ENCODE data around the gene LNX1.

The LNX1 gene

DNA sequence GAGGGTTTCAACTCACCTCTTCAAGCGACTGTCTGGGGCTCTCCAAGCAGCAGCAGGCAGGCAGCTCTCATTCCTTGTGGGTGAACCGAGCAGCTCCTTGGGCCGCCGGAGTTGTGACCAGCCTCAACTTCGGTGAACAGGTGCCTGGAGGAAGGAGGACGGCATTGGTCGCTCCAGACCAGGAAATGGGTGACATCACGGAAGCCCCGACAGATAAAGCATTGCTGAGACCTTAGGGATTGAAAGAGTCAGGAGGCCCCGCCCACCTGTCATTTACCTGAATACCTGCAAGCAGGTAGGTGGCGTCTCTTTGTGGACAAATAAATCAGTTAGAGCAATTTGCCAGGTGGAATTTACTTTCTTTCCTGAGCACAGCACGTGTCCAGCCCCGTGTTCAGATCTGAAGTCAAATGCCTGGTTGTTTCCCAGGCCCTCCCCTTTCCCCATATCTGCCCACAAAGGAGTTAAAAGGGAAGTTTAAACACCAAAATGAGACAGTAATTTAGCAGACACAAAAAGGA is at the start of gene LNX1:
Gene LNX1, minus strand, starts transcription at position 115 of the 521 bp plus-strand sequence. CDS start 17,484 bp downstream, outside the sequence.
- no peak for DNase-seq (ENCODE audit: low spot score)

DNA sequence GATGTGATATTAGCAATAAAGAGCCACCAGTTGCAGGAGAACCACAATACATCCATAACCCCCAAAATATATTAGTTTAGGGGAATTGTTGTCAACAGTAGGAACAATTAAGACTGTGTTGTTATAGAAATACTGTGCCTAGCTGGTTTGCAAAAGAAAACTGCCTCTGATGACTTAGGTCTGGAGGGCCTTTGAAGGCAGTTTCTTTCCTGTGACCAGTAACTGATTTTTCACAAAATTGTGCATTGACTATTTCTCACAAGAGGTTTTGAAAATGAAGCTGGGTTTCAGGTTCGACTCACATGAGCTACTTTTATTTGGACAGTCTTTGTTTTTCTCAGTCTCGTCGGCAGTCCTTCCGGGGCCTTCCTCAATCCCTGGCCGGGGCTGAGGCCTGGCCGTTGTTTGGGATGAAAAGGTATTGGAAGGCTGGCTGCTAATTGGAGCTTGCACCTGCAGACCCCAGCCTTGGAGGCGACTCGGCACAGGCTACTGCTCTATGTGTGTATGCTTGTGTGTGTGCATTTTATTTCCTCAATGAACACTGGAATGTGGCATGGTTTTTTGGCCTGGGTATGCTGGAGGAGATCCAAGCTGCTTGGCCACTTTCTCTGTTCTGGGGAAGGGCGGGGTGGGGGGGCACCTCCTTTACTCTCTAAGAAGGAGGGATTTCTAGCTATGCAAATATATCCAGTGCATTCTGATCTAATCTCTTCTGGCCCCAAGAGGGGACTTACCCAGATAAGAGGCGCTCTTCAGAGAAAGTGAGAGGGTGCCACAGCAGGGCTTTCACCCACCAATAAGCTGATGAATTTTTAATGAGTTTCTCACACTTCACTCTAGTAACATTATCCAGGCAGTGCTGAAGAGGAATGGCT is 49.5 kb upstream of the LNX1 start:
- no peak for DNase-seq (ENCODE audit: low spot score)

DNA sequence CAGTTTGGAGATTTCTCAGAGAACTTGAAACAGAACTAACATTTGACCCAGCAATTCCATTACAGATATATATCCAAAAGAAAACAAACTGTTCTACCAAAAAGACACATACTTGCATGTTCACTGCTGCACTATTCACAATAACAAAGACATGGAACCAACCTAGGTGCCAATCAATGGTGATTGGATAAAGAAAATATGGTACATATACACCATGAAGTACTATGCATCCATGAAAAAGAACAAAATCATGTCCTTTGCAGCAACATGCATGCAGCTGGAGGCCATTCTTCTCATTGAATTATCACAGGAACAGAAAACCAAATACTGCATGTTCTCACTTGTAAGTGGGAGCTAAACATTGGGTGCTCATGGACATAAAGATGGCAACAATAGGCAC is 47.6 kb upstream of the LNX1 start:
- DNase-seq (ENCODE audit: low spot score), result no peak

DNA sequence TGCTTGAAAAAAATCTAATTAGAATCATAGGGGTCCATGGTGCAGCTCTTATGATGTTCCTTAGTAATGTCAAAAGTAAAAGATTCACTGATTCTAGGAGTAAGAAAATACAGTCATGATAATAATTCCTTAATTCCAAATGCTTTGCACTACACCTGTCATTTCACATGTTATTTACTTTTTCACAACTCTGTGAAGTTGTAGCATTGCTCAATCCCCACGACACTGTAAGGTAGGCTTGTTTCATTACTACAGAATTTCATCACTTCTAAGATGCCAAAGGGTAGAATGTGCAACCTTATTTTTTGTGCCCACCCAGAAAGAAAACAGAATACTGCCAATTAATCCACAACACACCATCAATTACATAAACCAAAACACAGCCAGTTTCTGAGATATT is 46.1 kb upstream of the LNX1 start:
- no peak for DNase-seq (ENCODE audit: low spot score)

DNA sequence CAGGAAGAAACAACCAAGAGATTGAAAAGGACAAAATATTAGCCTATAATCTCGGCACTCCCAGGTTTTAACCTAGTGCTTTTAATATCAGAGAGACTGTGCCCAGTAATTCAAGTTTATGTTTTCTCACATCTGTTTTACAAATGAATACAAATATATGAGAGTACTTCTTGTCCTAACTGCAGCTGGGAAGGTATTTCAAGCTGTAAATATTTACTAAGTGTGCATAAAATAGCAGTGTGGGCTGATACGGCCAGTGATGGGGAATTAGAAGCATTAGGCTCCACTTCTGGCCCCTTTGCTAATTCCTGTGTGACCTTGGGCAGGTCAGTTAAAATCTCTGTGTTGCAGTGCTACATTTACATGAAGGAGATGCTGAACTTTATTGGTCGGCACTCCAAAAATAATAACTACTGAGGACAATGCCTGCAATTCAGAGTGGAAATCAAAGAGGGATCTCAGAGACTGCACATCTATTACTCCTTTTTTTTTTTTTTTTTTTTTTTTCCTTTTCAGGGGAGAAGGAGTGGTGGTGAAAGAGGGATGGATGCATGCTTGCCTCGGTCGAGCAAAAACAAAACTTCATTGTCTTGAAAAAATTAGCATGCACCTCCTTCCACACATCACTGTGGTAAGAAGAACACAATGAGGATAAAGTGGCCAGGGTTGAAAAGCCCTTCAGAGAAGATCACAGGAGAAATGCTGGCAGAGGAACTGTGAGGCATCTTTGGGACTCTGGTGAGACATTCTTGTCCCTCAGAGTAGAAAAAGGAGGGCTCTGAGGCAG is 44.6 kb upstream of the LNX1 start:
- no peak for DNase-seq (ENCODE audit: low spot score)

DNA sequence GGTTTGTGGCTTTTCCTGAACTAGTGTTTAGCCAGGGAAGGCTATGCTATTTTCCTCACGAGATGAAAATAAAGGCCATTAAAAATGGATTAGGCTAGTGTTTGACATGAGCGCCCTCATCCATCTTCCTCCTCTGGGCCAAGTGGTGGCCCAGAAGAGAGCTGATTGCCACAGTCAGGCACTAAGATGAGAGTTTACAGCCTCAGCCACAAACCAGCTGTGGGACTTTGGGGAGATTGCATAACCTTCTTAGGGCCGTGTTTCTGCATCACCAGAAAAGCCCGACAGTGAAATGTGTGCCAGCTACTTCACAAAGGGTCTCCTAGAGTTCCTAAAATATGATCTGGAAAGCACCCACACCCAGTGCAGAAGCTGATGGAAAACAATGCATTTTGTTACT is 42.3 kb upstream of the LNX1 start:
- no peak for DNase-seq (ENCODE audit: low spot score)

DNA sequence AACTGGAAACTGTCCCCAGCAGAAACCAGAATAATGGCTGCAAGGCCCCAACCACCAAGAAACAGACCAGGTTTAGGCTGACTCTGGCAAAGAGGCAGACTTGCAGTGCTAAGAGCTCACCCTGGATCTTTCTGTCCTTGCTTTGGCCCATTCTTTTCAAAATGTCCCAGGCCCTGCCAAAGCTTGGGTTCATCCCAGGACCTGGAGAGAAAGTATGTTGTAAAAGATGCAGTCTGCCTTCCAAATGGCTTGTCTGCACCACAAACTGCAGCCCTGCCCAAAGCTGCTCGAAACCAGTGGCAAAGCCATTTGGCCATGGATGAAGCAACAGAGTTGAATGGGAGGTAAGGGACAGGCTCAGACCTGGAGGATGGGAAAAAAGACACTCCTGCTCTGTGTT is 38.0 kb upstream of the LNX1 start:
- no peak for DNase-seq (ENCODE audit: low spot score)

DNA sequence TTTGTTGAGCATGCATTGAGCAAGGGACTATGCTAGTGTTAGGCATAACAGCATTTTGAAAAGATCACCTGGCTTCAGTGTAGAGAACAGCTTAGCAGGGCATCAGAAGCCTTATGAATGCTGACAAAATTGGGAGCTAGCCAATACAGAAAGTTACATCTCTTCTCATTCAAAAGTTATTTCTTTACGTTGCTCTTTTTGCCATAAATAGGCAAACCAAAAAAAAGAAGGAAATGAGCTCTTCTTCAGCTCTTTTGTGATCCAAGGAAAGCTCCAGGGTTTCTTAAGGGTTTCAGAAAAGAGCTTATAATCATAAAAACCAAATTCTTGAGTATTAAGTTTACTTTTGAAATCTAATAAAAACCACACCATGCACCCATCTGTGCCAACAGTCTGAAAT is 35.2 kb upstream of the LNX1 start:
- DNase-seq (ENCODE audit: low spot score), result no peak

DNA sequence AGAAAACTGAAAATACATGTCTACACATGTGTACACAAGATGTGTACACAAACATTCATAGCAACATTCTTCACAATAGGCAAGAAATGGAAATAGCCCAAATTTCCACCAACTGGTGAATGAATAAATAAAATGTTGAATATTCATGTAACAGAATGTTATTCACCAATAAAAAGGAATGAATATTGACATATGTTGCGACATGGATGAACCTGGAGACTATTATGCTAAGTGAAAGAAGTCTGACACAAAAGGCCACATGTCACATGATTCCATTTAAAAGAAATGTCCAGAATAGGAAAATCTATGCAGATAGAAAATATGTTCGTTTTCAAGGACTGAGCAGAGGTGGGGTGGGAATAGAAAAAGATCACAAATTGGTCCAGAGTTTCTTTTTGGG is 34.6 kb upstream of the LNX1 start:
- no peak for DNase-seq (ENCODE audit: low spot score)

DNA sequence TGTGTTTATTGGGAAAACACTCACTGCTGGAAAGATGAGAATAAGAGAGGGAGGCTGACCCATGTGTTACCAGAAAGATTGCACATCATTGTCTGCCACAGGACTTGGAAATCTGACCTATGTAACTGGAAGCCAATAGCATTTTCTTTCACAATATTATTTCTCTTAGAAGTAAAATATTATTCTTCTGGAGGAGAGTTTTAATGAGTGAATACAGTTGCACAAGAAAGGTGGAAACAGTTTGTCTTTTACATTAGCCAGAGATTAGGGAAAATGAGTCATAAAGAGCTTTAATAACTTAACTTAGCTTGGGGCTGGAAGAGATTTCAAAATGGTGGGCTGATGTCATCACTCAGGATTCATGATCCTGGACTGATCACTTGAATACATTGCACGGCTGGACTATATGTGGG is 31.5 kb upstream of the LNX1 start:
- DNase-seq (ENCODE audit: low spot score), result no peak

DNA sequence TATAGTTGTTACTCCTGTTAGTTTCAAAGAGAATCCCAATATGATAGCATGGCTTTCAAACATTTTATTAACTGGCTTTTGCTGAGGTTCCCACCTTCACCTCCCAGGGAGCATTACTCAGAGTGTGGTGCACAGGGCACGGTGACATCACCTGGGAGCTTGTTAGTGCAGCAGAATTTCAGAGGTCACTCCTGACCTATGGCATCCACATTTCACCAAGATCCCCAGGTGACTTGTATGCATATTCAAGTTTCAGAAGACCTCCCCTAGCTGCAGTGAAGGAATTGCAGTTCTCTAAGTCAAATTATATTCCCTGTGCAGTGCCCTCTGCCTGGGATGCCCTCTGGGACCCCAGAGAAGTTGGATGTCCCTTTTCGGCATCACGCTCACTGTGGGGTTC is 29.7 kb upstream of the LNX1 start:
- no peak for DNase-seq (ENCODE audit: low spot score)

DNA sequence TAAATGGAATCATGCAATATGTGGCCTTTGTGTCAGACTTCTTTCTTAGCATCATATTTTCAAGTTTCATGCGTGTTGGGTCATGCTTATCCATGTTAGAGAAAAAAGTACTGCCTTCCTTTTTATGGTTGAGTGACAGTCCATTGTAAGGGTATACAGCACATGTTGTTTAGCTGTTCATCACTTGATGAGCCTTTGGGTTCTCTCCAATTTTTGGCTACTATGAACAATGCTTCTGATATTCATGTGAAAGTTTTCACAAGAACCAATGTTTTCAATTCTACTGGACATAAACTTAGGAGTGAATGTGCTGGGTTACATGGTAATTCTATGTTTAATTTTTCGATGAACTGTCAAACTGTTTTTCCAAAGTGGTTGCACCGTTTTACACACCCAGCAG is 28.1 kb upstream of the LNX1 start:
- DNase-seq (ENCODE audit: low spot score), result no peak

DNA sequence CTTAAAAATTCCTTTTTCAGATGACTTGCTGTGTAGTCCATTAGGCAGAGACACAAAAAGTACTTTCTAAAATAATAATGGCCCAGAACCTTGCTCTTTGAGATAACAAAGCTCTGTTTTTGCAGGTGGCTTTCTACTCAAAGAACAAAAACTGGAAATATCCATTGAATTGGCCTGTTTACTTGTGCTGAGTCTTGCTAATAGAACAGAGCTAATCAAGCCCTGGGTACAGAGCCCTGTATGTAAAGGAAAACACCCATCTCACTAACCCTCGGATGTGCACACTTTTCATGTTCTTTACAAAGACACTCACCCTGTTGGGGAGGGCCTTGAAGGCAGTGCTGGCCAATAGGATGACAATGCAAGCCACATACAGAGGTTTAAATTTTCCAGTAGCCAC is 27.0 kb upstream of the LNX1 start:
- no peak for DNase-seq (ENCODE audit: low spot score)

DNA sequence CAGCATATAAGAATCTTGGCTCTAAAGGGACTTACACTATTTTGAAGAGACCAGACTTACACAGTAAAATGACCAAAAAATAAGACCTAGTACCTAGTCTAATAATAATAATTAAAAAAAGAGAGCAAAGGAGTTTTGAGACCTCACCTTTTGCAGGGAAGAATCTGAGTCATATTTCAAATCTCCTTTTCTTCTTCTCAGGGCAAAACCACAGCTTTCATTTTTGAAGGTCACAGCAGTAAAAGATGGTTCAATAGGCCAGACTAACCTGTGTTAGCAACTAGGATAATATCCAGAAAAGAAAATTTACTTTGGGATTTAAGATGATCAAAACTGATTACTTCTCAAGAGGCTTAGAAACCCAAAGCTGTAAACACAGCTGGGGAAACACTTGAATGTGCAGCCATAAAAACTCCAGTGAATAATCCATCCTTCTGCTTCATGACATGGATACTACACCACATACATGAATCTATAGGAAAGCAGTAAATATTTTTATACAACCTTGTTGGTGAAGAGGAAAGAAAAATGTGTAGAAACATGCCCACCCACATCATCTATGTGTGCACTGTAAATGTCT is 25.9 kb upstream of the LNX1 start:
- DNase-seq (ENCODE audit: low spot score), result no peak

DNA sequence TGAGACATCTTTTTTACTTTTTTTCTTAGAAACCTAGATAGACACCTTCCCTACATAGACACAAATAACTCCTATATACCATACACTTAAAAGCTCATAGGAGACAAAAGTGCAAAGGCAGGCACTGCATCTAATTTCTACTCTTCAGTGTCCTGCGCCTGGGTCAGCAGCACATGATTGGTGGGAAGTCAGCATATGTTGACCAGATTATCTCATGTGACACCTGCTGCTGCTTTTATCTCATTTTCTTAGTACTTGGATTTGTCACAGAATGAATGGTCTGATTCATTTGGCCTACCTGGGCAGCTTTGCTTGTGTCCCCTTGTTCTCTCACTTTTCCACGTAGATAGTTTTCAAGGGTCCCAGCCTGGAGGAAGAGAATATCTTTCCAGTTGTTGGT is 24.9 kb upstream of the LNX1 start:
- DNase-seq (ENCODE audit: low spot score), result no peak

DNA sequence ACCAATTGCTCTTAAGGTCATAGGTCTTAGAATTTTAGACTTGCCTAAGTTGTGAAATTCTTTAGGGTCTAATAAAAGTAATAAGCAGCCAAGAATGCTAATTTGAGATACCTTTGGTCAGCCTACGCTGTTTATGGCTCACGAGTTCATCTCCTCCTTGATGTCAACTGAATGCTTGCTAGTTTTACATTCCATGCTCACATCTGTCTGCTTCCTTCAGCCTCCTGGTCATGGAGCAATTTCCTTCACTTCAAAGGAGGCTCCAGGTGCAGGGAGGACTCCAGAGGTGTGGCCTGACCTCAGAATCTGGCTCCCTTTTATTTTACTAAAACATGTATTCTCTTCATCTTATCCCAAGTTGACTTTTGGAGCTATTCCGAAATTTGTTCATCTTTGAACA is 23.3 kb upstream of the LNX1 start:
- no peak for DNase-seq (ENCODE audit: low spot score)

DNA sequence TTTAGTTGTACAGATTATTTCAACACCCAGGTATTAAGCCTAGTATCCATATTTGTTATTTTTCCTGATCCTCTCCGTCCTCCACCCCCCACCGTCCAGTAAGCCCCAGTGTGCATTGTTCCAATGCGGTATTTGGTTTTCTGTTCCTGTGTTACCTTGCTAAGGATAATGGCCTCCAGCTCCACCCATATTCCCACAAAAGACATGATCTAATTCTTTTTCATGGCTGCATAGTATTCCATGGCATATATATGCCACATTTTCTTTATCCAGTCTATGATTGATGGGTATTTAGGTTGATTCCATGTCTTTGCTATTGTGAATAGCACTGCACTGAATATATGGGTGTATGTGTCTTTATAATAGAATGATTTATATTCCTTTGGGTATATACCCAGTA is 22.1 kb upstream of the LNX1 start:
- DNase-seq (ENCODE audit: low spot score), result no peak

DNA sequence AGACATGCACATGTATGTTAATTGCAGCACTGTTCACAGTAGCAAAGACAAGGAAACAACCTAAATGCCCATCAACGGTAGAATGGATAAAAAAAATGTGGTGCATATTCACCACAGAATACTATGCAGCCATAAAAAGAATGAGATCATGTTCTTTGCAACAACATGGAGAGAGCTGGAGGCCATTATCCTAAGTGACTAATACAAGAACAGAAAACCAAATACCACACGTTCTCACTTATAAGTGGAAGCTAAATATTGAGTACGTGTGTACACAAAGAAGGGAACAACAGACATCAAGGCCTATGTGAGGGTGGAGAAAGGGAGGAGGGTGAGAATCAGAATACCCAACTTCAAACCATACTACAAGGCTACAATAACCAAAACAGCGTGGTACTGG is 17.4 kb upstream of the LNX1 start:
- DNase-seq (ENCODE audit: low spot score), result no peak

DNA sequence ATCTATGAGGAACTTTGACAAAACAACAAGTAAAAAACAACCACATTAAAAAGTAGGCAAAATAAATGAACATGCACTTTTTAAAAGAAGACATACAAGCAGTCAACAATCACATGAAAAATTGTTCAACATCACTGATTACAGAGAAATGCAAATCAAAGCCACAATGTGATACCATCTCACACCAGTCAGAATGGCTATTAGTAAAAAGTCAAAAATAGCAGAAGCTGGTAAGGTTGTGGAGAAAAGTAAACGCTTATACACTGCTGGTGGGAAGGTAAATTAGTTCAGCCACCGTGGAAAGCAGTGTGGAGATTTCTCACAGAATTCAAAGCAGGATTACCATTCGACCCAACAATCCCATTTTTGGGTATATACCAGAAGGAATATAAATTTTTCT is 17.0 kb upstream of the LNX1 start:
- no peak for DNase-seq (ENCODE audit: low spot score)

DNA sequence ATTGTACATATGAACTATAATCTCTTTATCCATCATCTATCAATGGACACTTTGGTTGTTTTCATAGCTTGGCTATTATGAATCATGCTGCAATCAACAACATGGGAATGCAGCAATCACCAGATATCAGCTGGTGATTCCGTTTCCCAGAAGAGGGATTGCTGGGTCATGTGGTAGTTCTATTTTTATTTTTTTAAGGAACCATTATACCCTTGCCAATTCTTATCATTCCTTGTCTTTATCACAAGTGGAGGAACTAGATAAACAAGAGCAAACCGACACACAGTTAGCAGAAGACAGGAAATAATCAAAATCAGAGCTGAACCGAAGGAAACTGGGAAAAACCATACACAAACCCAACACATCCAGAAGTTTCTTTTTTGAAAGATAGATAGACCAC is 14.5 kb upstream of the LNX1 start:
- no peak for DNase-seq (ENCODE audit: low spot score)

DNA sequence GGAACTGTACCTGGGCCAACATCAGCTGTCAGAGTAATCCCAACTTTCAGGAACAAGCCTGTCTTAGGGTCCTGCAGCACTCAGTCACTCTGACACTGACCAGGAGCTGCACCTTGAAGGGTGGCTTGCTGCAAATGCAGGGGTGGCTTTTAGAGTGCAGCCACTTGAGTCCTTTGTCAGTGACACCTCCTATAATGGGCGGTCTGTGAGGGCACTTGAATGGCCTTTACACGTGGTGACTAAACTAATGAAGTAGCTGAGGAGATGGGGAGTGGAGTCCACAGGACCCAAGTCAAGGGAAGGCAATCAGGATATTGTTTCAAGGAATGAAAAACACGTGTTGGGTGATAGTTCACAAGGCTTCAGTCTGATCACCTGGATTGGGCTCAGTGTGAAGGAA is 11.1 kb upstream of the LNX1 start:
- DNase-seq (ENCODE audit: low spot score), result no peak

DNA sequence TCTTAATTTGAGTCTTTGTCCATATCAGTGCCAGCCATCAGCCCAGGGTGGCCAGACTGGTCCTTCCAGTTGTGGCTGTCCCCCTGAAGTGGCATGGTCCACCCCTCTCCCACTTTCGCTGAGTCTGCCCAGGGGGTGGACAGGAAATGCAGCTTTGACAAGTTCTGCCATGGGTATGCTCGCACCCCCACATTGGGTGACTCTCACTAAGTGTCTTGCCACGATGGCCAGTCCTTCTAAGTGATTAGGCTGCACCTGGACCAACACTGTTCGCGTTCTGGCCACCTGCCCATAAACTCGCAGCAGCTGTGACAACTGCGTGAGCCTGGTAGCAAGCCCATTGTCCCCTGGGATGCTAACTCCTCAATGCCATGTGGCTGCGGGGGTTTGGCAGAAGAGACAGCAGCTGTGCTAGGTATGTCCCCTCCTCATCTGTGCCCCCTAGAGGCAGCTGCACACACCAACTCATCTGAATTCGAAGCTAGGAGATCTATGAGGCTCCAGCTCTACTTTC is 10.0 kb upstream of the LNX1 start:
- DNase-seq (ENCODE audit: low spot score), result no peak

DNA sequence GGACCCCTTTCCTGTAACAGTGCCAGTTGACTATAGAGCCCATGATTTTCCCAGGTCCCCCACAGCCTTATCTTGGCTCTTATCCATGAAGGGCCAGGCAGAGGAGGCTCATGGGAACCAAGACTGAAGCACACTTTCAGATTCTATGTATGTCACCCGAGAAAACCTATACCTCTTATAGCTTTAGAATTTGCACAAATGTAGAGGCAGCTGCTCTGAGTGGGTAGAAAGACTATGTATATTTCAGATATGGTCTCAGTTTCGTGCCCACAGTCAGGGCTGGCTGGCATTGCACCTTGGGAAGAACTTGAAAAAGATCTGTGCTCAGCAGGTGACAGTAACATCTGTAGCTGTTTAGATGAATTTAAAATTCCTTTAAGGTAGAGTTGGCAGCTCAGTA is 8.3 kb upstream of the LNX1 start:
- DNase-seq (ENCODE audit: low spot score), result no peak

Data from activated CD4-positive, alpha-beta T cell treated with anti-CD3 and anti-CD28 coated beads, Interleukin-2, Interleukin-4, amounts not matched to agents 100 ng/mL and 50 ng/mL, durations not matched to agents 16 hours and 8 hours (primary cell).